ENCODE measurements around the gene ILF2.

DNA sequence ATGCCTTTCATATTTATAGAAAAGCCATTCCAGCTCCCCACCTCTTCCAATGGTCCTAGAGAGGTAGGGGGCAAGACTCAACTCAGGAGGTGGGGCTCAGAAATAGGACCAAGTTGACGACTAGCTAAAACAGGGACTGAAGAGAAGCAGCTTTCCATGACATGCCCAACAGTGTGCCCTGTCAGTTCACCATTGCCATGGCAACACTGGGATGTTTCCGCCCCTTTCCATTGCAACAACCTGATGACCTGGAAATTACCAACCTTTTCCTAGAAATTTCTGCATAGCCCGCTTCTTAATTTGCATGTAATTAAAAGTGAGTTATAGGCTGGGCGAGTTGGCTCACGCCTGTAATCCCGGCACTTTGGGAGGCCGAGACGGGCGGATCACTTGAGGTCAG lies 34.7 kb upstream of the ILF2 start:
- TF ChIP-seq, protein P1, sequence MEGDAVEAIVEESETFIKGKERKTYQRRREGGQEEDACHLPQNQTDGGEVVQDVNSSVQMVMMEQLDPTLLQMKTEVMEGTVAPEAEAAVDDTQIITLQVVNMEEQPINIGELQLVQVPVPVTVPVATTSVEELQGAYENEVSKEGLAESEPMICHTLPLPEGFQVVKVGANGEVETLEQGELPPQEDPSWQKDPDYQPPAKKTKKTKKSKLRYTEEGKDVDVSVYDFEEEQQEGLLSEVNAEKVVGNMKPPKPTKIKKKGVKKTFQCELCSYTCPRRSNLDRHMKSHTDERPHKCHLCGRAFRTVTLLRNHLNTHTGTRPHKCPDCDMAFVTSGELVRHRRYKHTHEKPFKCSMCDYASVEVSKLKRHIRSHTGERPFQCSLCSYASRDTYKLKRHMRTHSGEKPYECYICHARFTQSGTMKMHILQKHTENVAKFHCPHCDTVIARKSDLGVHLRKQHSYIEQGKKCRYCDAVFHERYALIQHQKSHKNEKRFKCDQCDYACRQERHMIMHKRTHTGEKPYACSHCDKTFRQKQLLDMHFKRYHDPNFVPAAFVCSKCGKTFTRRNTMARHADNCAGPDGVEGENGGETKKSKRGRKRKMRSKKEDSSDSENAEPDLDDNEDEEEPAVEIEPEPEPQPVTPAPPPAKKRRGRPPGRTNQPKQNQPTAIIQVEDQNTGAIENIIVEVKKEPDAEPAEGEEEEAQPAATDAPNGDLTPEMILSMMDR (IDR thresholded peaks at IDR 0.05), result no peak
- TF ChIP-seq SIN3A (IDR thresholded peaks at IDR 0.05; ENCODE audit: borderline replicate concordance, insufficient read depth, low read depth, low read length), result no peak

Data from Panc1 (cell line).